ENCODE data around the gene NDUFA12. TPM values are rescaled to one million over a fixed set of nuclear protein-coding genes. Genes with fewer than 3 reads are reported as not detected.

The NDUFA12 gene
- total and polyA plus RNA-seq, 9 of the 15 experiments (the other 6 are each of a cell fraction or from before 2014, with no cell fraction given): 115 to 986 (median 283) TPM

DNA sequence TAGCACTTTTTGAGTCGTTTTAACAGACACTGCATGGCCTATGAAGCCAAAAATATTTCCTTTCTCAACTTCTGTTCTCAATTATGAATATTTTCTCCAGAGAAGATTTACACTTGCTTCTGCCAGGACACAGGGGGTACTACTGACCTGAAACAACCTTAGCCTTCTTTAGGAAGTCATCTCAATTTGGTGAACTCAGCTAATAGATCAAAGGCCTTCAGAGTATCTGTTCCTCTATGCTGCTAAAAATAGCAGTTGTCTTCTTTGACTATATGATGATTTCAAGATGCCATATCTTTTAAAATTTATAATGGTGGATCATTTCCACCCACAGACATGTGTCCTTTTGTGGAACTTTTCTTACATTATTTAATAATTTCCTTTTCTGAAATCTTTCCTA is 14.0 kb upstream of the NDUFA12 start:
- no peak for ATAC-seq
- Histone ChIP-seq H3K9me3 (replicated peaks; ENCODE audit: control insufficient read depth, insufficient read depth, low read depth, low read length) (no peaks in the 10 kb centered on the region), H3K79me2 (ENCODE audit: control insufficient read depth, insufficient read depth, low read length) (no peaks in the 10 kb centered on the region), H3K9me1 (ENCODE audit: control insufficient read depth, insufficient read depth, low read length) (no peaks in the 10 kb centered on the region), H4K20me1 (replicated peaks; ENCODE audit: control insufficient read depth, insufficient read depth, low read length) (no peaks in the 10 kb centered on the region), H3K27me3 (ENCODE audit: control insufficient read depth in 2 of 2, insufficient read depth in 2 of 2, low read length in 2 of 2) (no peaks in the 10 kb centered on the region), H3K4me1 (replicated peaks in 1 of 2; ENCODE audit: control insufficient read depth in 2 of 2, insufficient read depth in 2 of 2, low read length in 2 of 2) (no peaks in the 10 kb centered on the region), H2AFZ (ENCODE audit: low read depth, low read length) (no peak overlapping the region), H3K9ac (ENCODE audit: insufficient read depth in 1 of 2, low read depth in 2 of 2, low read length in 2 of 2) (no peak overlapping the region), H3K4me3 (no peak overlapping the region), H3K4me2 (ENCODE audit: insufficient read depth, low read length) (no peak overlapping the region), H3K27ac (ENCODE audit: extremely low read depth, low read depth, low read length) (no peak overlapping the region), H3K36me3 (ENCODE audit: control insufficient read depth, insufficient read depth, low read length) (no peaks in the 10 kb centered on the region; the same call in 2 of the 3 replicates)
- DNase-seq (ENCODE audit: extremely low read depth in 1 of 4, low spot score in 3 of 4): no peak
- in situ Hi-C loops (cut with MboI): no loop called here
- 0% methylated on average over 1 of the region's 1 CpG for WGBS (ENCODE audit: insufficient coverage, low coverage, missing lambda C conversion rate)
- BruUV-seq (replicated peaks): no TSS peak
- intact Hi-C loops (cut with micrococcal nuclease): no loop called here
- CTCF ChIA-PET (ENCODE audit: low intra/inter-chr PET ratio): no interaction called here
- TF ChIP-seq RFX7 (CRISPR knock-in tag; IDR thresholded peaks at IDR 0.05) (no peak), KAT8 (IDR thresholded peaks at IDR 0.05; ENCODE audit: low read depth) (no peak), SMAD2 (IDR thresholded peaks at IDR 0.05; ENCODE audit: low read depth, low read length) (no peak), CXXC5 (CRISPR knock-in tag; IDR thresholded peaks at IDR 0.05) (no peak), EP400 (IDR thresholded peaks at IDR 0.05) (no peak), GATAD2A (IDR thresholded peaks at IDR 0.05) (no peak)
- TF ChIP-seq, protein P1, sequence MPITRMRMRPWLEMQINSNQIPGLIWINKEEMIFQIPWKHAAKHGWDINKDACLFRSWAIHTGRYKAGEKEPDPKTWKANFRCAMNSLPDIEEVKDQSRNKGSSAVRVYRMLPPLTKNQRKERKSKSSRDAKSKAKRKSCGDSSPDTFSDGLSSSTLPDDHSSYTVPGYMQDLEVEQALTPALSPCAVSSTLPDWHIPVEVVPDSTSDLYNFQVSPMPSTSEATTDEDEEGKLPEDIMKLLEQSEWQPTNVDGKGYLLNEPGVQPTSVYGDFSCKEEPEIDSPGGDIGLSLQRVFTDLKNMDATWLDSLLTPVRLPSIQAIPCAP (CRISPR knock-in tag; IDR thresholded peaks at IDR 0.05; ENCODE audit: borderline replicate concordance): no peak
- POLR2A ChIA-PET: no interaction called here
- no peak for FAIRE-seq
